AG20443 (cell line): ENCODE data around the gene TBC1D22A.
"Not testable (repeated sequence)": the region's sequence is repeated elsewhere in the genome, so short reads cannot be mapped to it uniquely, and the experiment has no call there.

Experiments used
- DNase-seq: peaks from one replicate; pipeline ENCODE4 v3.0.0; 2012; ENCODE audit warnings: low spot score, mixed read lengths

Gene TBC1D22A

GRCh38 chr22:47102648-47103047 lies 340.2 kb downstream of the TBC1D22A start:
- no peak for DNase-seq

DNA sequence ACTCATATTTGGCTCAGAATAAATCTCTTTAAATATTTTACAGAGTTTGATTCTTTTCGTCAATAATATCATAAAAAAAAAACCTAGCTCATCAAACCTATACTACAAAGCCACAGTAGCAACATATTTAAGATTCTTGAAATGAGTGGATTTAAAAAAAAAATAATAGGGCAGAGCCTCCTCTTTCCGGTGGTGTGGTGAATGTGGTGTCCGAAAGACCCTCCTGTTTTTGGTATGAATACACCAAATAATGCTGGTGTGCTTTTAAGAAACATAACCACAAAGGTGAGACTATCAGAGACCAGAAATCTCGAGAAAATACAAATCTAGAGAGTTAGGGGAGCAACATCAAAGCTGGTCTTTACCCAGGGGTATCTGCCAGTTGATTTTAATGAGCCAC lies 342.6 kb downstream of the TBC1D22A start:
- no peak for DNase-seq

GRCh38 chr22:47106806-47107205 lies 344.4 kb downstream of the TBC1D22A start:
- no peak for DNase-seq

DNA sequence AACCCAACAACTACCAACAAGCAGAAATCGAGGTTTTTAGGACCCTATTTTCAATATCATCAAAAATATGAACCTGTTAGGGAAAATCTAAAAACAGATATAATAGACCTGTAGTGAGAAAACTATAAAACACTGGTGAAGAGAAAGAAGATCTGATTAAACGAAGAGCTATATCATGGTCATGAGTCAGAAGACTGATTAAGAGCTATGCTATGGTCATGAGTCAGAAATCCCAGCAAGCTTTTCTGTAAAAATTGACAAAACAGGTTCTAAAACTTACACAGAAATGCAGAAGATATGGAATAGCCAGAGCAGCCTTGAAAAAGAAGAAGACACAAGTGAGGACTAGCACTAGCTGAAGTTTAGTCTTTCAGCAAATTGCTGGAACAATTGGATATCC lies 345.0 kb downstream of the TBC1D22A start:
- peak; percentile 70 for DNase-seq

DNA sequence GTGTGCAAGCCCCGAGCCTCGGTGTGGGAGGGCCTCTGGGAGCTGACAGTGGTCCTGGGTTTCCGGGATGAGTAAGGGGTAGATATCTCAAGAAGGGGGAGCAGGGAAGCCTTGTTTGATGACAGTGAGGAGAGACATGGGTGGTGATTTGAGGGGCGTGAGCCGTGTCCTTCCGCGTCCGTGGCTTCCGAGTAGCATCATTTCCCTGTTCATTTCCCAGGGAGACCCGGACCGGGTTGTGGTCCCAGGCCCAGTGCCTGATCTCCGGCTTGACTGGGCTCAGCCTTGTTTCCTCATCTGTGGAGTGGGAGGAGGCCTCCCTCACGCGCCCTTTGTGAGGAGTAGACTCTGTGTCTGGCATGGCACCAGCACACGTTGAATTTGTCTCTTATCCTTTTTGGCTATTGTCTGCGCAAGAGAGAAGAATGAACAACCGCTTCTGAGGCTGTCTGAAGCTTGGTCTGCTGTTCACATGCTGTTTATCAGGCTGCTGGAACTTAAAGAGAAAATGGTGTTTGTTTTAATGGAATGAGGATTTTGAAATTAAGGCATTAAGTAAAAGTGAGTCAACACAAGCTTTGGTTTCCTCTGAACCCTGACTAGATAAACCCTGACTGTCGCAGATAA lies 348.5 kb downstream of the TBC1D22A start:
- DNase-seq = no peak

DNA sequence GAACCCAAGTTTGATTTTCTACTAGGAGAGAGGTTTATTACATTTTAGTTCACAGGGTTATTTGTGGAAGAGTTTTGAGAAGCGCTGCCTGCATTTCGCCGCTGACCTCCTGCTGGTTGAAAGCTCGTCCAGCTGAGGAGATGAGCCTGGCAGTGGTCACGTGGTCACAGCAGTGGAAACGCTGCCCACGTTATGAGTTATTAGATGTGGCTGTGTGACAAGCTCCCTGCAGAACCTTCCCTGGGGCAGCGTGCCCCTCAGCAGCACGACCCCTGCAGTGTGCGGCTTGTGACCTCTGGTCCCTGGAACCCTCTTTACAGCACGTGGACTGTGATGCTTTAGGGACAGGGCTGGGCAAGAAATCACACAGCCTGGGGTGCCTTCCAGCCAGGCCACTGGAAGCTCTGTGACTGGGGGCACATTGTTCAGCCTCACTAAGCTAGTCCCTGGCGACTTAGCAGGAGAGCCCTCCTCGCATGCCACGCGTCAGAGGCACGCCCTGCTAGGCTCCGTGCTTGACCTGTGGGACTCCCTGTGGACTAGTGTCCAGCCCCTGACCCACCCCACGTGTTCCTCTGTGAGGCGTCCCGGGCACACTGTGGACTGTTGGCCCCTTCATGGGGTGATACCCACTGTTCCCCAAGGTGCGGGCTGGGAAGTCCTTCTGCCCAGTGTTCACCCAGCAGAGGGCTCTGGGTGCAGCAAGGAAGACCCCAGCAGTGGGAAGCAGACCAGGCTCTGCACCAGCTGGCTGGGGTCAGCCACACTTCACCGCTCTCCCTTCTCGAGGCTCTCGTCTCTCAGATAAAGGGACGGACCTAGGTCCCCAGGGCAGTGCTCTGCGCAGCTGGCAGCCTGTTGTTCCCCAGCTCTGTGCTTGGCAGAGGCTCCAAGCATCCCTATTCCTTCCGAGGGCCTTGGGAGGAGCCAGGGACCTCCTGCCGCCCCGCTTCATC lies 349.5 kb downstream of the TBC1D22A start:
- DNase-seq = no peak

DNA sequence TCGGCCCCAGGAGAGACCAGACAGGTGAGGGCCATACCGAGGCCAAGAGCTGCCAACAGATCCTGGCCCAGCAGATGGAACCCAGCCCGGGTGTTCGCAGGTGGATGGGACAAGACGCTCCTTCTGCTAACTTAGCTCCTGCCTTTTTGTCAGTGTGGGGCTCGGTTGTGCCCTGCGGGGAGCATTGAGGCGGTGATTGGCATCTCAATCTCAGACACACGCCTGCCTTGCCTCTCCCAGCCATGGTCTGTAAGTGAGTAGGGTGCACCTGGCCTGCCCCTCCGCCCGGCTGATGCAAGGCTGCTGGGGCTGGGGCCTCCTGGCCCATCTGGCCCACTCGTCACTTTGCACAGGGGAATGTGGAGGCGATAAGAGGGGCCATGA lies 350.1 kb downstream of the TBC1D22A start:
- no peak for DNase-seq

DNA sequence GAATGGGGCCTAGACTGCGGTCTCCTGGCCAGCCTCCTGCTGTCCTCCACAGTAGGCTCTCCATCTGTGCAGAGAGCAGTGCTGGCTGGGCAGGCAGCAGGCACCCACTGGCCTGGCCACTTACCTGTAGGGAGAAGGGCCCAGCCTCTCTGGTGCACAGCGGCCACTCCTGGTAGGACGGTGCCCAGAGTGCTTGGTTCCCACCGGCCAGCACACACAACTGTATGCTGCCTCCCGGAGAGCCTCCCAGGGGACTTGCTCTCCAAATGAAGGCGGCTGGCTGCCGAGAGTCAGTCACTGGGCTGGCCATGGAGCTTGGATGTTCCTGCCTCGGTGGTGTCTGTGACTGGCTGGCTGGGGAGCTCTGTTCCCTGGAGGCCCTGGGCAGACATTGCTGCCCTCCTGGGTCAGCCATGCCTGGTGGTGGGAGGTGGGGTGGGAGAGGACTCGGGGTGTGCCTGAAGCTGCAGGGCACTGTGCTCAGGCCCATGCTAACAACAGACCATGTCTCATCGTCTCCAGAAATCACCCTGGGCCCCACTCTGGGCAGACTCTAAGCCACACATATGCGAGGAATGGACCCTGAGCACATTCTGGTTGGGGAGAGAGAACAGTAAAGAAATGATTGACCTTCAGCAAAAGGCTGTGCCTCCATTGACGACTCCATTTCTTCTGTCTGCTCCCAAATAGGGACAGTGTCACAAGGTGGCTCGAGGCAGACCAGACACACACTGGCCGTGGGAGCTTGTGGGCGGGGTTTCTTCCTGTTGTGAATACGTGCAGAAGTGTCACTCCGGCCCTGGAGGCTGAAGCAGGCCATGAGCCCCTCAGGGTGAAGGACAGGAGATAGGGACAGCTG lies 350.8 kb downstream of the TBC1D22A start:
- DNase-seq = no peak

- no peak for DNase-seq
Measured at GRCh38 chr22:47113853-47114415, 351.5 kb downstream of the TBC1D22A start.

DNA sequence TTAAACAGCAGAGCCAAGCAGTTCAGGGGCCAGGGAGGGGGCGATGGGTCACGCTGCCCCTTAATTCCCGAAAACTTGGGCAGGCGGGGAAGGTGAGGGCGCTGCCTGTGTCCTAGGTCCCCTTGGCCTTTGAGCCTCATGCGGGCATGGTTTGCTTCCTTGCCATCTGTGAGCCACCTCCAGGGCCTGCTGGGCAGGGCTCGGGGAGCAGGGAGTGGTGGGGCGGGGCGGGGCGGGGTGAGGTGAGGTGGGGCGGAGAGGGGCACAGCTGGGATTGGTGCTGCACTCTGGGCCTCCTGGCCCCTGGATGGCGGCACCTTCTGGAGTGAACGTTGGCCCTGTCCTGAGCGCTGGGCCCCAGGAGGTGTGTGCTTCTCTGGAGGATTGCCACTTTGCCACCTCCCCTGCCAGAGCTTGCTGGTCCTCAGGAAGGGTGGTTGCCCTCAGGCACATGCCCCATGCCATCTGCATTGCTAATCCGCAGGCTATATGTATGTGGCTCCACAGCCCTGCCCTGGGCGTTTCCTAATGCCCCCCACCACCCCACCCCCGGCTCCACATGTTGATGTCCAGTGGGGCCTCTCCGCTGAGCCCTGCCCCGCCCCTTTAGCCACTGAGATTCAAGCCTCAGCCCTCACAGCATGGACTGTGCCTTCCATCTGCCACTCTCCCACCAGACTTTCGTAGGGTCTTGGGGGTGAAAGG lies 352.5 kb downstream of the TBC1D22A start:
- no peak for DNase-seq

GRCh38 chr22:47115518-47115890 lies 353.1 kb downstream of the TBC1D22A start:
- DNase-seq = no peak

GRCh38 chr22:47115921-47116320 lies 353.5 kb downstream of the TBC1D22A start:
- DNase-seq = no peak

DNA sequence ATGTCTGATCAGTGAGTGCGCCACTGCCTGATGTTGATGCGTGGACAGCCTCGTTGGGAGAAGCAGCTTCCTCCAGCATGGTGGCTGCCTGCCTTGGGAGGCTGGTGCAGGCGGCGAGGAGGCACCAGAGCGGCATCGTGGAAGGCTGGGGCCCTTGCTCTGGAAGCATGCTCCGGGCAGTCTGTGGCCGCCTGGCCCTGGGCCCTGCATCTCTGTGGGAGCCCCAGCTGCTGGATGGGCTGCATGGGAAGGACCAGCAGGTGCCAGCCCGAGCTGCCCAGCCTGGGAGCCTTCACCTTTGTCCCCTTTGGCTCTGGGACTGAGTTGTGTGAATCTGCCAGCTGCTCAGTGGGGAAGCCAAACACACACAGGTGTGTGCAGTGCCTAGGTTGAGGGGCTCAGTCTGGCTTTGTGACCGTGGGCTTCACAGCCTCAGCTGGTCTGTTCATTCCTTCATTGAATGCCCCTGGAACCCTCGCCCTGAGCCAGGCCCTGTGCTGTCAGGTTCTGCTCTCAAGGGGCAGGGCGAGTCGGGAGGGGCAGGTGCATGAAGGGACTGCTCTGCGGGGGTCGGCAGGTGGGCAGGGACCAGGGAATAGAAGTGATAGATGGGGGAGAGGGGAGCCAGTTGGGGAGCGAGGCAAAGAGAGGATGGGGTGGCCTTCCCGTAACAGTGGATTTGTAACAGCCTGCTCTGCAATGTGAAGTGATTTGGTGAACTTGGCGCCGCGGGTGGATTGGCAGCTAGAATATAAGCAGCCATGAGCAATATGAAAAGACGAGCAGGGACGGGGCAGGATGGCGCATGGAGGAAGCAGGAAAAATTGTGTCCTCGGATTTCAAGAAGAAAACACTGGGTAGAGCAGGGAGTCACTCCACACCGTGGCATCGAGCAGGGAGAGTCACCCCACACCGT lies 354.2 kb downstream of the TBC1D22A start:
- DNase-seq = no peak

GRCh38 chr22:47117442-47117841 lies 355.0 kb downstream of the TBC1D22A start:
- not testable (repeated sequence) for DNase-seq

GRCh38 chr22:47119181-47119580 lies 356.7 kb downstream of the TBC1D22A start:
- DNase-seq = no peak

DNA sequence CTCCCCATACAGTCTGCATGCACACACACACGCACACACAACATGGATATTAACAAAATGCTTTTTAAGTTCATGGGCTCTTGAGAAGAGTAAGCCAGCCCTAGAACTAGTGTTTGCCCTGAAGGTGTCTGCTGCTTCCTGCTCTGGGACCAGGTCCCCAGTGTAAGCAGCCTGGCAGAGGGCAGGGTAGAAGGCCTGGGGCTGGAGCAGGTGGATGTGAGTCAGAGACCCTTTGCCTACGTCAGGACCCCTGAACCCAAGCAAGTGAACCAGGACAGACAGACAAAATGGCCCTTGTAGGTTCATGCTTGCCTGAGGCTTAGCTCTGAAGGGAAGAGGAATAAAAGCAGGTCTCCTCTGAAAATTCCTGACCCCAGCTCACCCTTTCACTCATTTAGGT lies 357.9 kb downstream of the TBC1D22A start:
- no peak for DNase-seq

DNA sequence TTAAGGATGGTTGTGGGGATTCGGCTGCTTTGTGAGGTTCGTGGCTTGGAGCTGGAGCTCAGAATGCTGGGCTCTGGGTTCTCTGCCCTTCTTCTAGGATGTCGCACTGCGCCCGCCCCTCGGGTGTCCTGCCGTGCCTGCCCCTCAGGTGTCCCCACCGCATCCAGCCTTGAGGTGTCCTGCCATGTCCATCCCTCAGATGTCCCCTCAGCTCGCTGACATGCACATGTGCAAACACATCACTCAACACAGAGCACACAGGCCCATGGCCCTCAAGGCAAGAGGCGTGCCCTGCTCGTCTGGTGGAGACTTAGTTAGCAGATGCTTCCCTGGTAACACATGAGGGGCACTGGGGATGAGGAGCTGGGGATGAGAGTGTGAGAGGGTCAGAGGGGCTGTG lies 359.3 kb downstream of the TBC1D22A start:
- no peak for DNase-seq

- DNase-seq = no peak
Measured at GRCh38 chr22:47122441-47123000, 360.1 kb downstream of the TBC1D22A start.

- no peak for DNase-seq
Measured at GRCh38 chr22:47123006-47123826, 360.8 kb downstream of the TBC1D22A start.
